Testis (tissue), 5 donors: Measurements from ENCODE around the gene FRAT2. TPM values are rescaled to one million over a fixed set of nuclear protein-coding genes. Genes with fewer than 3 reads are reported as not detected.

Source experiments
- DNase-seq: peaks from one replicate; pipeline ENCODE4 v3.0.0-alpha.2; 2019
- H3K27ac ChIP-seq, 2 donors: fragments of 200-600 bp; sonication (generic); one replicate each; pipeline ENCODE4 v1.5.1; 2019
- H3K27me3 ChIP-seq: fragments of 200-600 bp; sonication (generic); one replicate; pipeline ENCODE4 v1.5.1; 2019
- H3K36me3 ChIP-seq: fragments of 200-600 bp; sonication (generic); one replicate; pipeline ENCODE4 v1.5.1; 2017; ENCODE audit warnings: low read depth; ENCODE audit errors: missing control alignments
- H3K4me1 ChIP-seq: fragments of 200-600 bp; sonication (generic); one replicate; pipeline ENCODE4 v1.5.1; 2019
- H3K4me3 ChIP-seq, 2 donors: fragments of 200-600 bp; sonication (generic); one replicate each; pipeline ENCODE4 v1.5.1; 2017 to 2019
- H3K9me3 ChIP-seq: fragments of 200-600 bp; sonication (generic); one replicate; pipeline ENCODE4 v1.5.1; 2017
- CTCF ChIP-seq, 3 experiments: fragments of 450-650 bp in 2 of 3; fragments of 200-600 bp in 1 of 3; sonication (generic) in 1 of 3; IDR thresholded peaks; one replicate each; pipeline ENCODE4 v1.5.1; 2016 to 2019; ENCODE audit warnings: antibody characterized with exemption in 3 of 3, mild to moderate bottlenecking in 2 of 3, moderate library complexity in 1 of 3
- POLR2A ChIP-seq: fragments of 450-650 bp; IDR thresholded peaks from one replicate; pipeline ENCODE4 v1.6.1; 2017; ENCODE audit warnings: antibody characterized with exemption, mild to moderate bottlenecking, moderate library complexity
- WGBS, 2 donors: methylation state at CpG; one replicate each; pipeline ENCODE4 v1.1.5; 2018; 5-methylcytosine and 5-hydroxymethylcytosine counted together
- intact Hi-C: fragments of 100-400 bp; cut with DNase I; formaldehyde crosslinking; loops from one replicate; pipeline ENCODE4 v1.15.1; 2023; ENCODE audit warnings: low total_unique reads
- long read RNA-seq, 2 donors: transcript quantifications; one replicate each; lab custom pipeline, GENCODE V29; 2026
- polyA plus RNA-seq: library from polyadenylated mRNA; stranded (reverse); fragments of 350-450 nt; fragmentation: Illumina TruSeq; extraction: RNeasy Lipid Tissue Mini Kit (QIAGEN cat#74804); gene quantifications from one replicate; pipeline ENCODE4 v1.2.3, GENCODE V29; 2014; ENCODE audit warnings: low read depth, low replicate concordance; ENCODE audit not compliant: insufficient read depth
- total RNA-seq, 2 donors: library from RNA; depleted of rRNA; stranded (reverse); fragments of >200 nt; gene quantifications; one replicate each; pipeline ENCODE4 v1.2.3, GENCODE V29; 2016

FRAT2 gene
- 10 to 100 TPM; 35.7 to 37.0 TPM for total RNA-seq
- 18.8 TPM for polyA plus RNA-seq
- long read RNA-seq, donor 1, transcript FRAT2-201 (1 exons, 2,213 nt) = major isoform, 40 of 40 reads
- long read RNA-seq, donor 1, partial matches to known transcripts = 0 of 40 reads
- long read RNA-seq, donor 1, other reads (novel, unspliced or antisense) = 0 of 40 reads
- long read RNA-seq, donor 2, transcript FRAT2-201 (1 exons, 2,213 nt) = major isoform, 28 of 28 reads
- long read RNA-seq, donor 2, partial matches to known transcripts = 0 of 28 reads
- long read RNA-seq, donor 2, other reads (novel, unspliced or antisense) = 0 of 28 reads

- TF ChIP-seq POLR2A (peak; percentile 65), CTCF (IDR thresholded peaks at IDR 0.05) (no peak)
- Histone ChIP-seq H3K4me3 (peak within 1 kb of the TSS; percentile 77 to 93), H3K27ac (peak within 1 kb of the TSS; percentile 88 to 93), H3K4me1 (peaks cover 29% of the 10 kb centered on the region), H3K36me3 (no peaks in the 10 kb centered on the region), H3K9me3 (no peaks in the 10 kb centered on the region), H3K27me3 (no peaks in the 10 kb centered on the region)
- WGBS, 2 donors = 0 to 1% methylated on average over 13 to 76 of the region's 103 CpGs
- intact Hi-C loops = no loop called here
- peak; percentile 94 for DNase-seq
These were observed at the start of gene FRAT2 for GRCh38 chr10:97334370-97335175. FRAT2 (minus strand) TSS chr10:97334729; CDS start chr10:97334572, 157 bp downstream.

GRCh38 chr10:97384156-97384555 is 49.6 kb upstream of the FRAT2 start:
- DNase-seq = no peak
- 90 to 95% methylated on average over 4 to 5 of the region's 5 CpGs for WGBS, 2 donors
- H3K36me3 ChIP-seq = no peaks in the 10 kb centered on the region

GRCh38 chr10:97383159-97383558 is 48.6 kb upstream of the FRAT2 start:
- Histone ChIP-seq H3K4me1 (no peaks in the 10 kb centered on the region), H3K36me3 (no peaks in the 10 kb centered on the region), H3K27ac (no peak overlapping the region), H3K9me3 (no peaks in the 10 kb centered on the region), H3K27me3 (no peaks in the 10 kb centered on the region), H3K4me3 (no peak overlapping the region)
- DNase-seq = no peak
- intact Hi-C loops = no loop called here
- WGBS, 2 donors = 80 to 88% methylated on average over 7 of the region's 7 CpGs
- TF ChIP-seq POLR2A (no peak), CTCF (IDR thresholded peaks at IDR 0.05) (no peak)

More at GRCh38 chr10:97384156-97384555, 49.6 kb upstream of the FRAT2 start:
- no peaks in the 10 kb centered on the region for H3K4me1 ChIP-seq
- H3K27me3 ChIP-seq = no peaks in the 10 kb centered on the region
- intact Hi-C loops = no loop called here
- no peak overlapping the region for H3K27ac ChIP-seq
- H3K9me3 ChIP-seq = no peaks in the 10 kb centered on the region
- no peak for TF ChIP-seq POLR2A
- no peak for TF ChIP-seq CTCF (IDR thresholded peaks at IDR 0.05)
- H3K4me3 ChIP-seq = no peak overlapping the region

- Histone ChIP-seq H3K36me3 (no peaks in the 10 kb centered on the region), H3K27ac (no peak overlapping the region), H3K27me3 (no peaks in the 10 kb centered on the region), H3K4me1 (no peaks in the 10 kb centered on the region), H3K9me3 (no peaks in the 10 kb centered on the region), H3K4me3 (no peak overlapping the region)
- 91 to 94% methylated on average over 8 of the region's 8 CpGs for WGBS, 2 donors
- DNase-seq = no peak
- no peak for TF ChIP-seq POLR2A
- TF ChIP-seq CTCF (IDR thresholded peaks at IDR 0.05) = no peak
- intact Hi-C loops = no loop called here
These were observed 47.1 kb upstream of the FRAT2 start for GRCh38 chr10:97381626-97382025.
